B cell (primary cell): ENCODE data around the gene CTNNA2.

Experiments
- CTCF ChIP-seq: fragments of 200-600 bp; IDR thresholded peaks from one replicate; pipeline ENCODE4 v1.8.0; 2022; ENCODE audit warnings: antibody characterized with exemption, mild to moderate bottlenecking
- EZH2 ChIP-seq: IDR thresholded peaks from 2 replicates; pipeline ENCODE4 v1.6.1; 2012; ENCODE audit warnings: borderline replicate concordance, low read depth, mild to moderate bottlenecking, moderate library complexity, low read length; ENCODE audit not compliant: insufficient read depth, poor library complexity, severe bottlenecking

GRCh38 chr2:80459028-80459427 is 946.2 kb downstream of the CTNNA2 start:
- no peak for TF ChIP-seq CTCF
- TF ChIP-seq EZH2 = no peak
